ENCODE data around the gene TJP2.
A peak's percentile ranks its signal among the peaks of the same experiment; 100 is the strongest.

Gene TJP2

GRCh38 chr9:69173891-69174615, at the start of gene TJP2:
Gene TJP2, plus strand, starts transcription at chr9:69174277. Its CDS starts 96 bp downstream, at chr9:69174373.
- peak; percentile 79 for DNase-seq (ENCODE audit: low spot score)

- DNase-seq (ENCODE audit: low spot score): no peak
Measured at GRCh38 chr9:69130456-69131441, 43.3 kb upstream of the TJP2 start.

- DNase-seq (ENCODE audit: low spot score): no peak
Measured at GRCh38 chr9:69131682-69132081, 42.4 kb upstream of the TJP2 start.

GRCh38 chr9:69132361-69132760, 41.7 kb upstream of the TJP2 start:
- DNase-seq (ENCODE audit: low spot score): no peak

- DNase-seq (ENCODE audit: low spot score): no peak
Measured at GRCh38 chr9:69134412-69134811, 39.7 kb upstream of the TJP2 start.

- DNase-seq (ENCODE audit: low spot score): no peak
Measured at GRCh38 chr9:69136185-69136584, 37.9 kb upstream of the TJP2 start.

GRCh38 chr9:69136779-69137178, 37.3 kb upstream of the TJP2 start:
- no peak for DNase-seq (ENCODE audit: low spot score)

- DNase-seq (ENCODE audit: low spot score): no peak
Measured at GRCh38 chr9:69137311-69137710, 36.8 kb upstream of the TJP2 start.

- no peak for DNase-seq (ENCODE audit: low spot score)
Measured at GRCh38 chr9:69139596-69139995, 34.5 kb upstream of the TJP2 start.

GRCh38 chr9:69140123-69140735, 33.8 kb upstream of the TJP2 start:
- no peak for DNase-seq (ENCODE audit: low spot score)

GRCh38 chr9:69141851-69142250, 32.2 kb upstream of the TJP2 start:
- DNase-seq (ENCODE audit: low spot score): no peak

- DNase-seq (ENCODE audit: low spot score): no peak
Measured at GRCh38 chr9:69143291-69143690, 30.8 kb upstream of the TJP2 start.

GRCh38 chr9:69145144-69145715, 28.8 kb upstream of the TJP2 start:
- DNase-seq (ENCODE audit: low spot score): no peak

- DNase-seq (ENCODE audit: low spot score): no peak
Measured at GRCh38 chr9:69147041-69147834, 26.8 kb upstream of the TJP2 start.

- peak; percentile 51 for DNase-seq (ENCODE audit: low spot score)
Measured at GRCh38 chr9:69149321-69149807, 24.7 kb upstream of the TJP2 start.

- DNase-seq (ENCODE audit: low spot score): no peak
Measured at GRCh38 chr9:69151506-69151905, 22.6 kb upstream of the TJP2 start.

GRCh38 chr9:69153707-69154521, 20.2 kb upstream of the TJP2 start:
- DNase-seq (ENCODE audit: low spot score): no peak

GRCh38 chr9:69155341-69156030, 18.6 kb upstream of the TJP2 start:
- no peak for DNase-seq (ENCODE audit: low spot score)

GRCh38 chr9:69157751-69158466, 16.2 kb upstream of the TJP2 start:
- no peak for DNase-seq (ENCODE audit: low spot score)
